GM12865 (cell line): ENCODE measurements around the gene LINC00632.
A peak's percentile ranks its signal among the peaks of the same experiment; 100 is the strongest.
"Not testable (repeated sequence)": the region's sequence is repeated elsewhere in the genome, so short reads cannot be mapped to it uniquely, and the experiment has no call there.

Experiments
- DNase-seq: peaks from one replicate; pipeline ENCODE4 v3.0.0; 2010; ENCODE audit warnings: low read depth
- H3K4me3 ChIP-seq: 2 replicates; pipeline ENCODE4 v1.5.1; 2011; ENCODE audit warnings: mild to moderate bottlenecking, low read depth, low read length, control low read depth
- CTCF ChIP-seq: IDR thresholded peaks from 2 replicates; pipeline ENCODE4 v1.5.1; 2011; ENCODE audit warnings: low read length, control low read depth, low read depth, inconsistent platforms; ENCODE audit not compliant: insufficient read depth; ENCODE audit errors: missing control alignments

Gene LINC00632

GRCh38 chrX:140709421-140709846 is at the start of gene LINC00632:
Gene LINC00632 (plus strand): TSS chrX:140709759.
- H3K4me3 ChIP-seq: no peak within 1 kb of the TSS
- no peak for TF ChIP-seq CTCF
- no peak for DNase-seq

- no peak overlapping the region for H3K4me3 ChIP-seq
- TF ChIP-seq CTCF: no peak
- DNase-seq: no peak
Observed at GRCh38 chrX:140661643-140662042, 47.9 kb upstream of the LINC00632 start.

- H3K4me3 ChIP-seq: no peak overlapping the region
- no peak for TF ChIP-seq CTCF
- DNase-seq: peak; percentile 8
Observed at GRCh38 chrX:140664939-140665338, 44.6 kb upstream of the LINC00632 start.

- H3K4me3 ChIP-seq: no peak overlapping the region
- no peak for DNase-seq
- no peak for TF ChIP-seq CTCF
Observed at GRCh38 chrX:140672840-140673731, 36.5 kb upstream of the LINC00632 start.

- no peak for DNase-seq
- no peak overlapping the region for H3K4me3 ChIP-seq
- no peak for TF ChIP-seq CTCF
Observed at GRCh38 chrX:140687706-140688105, 21.9 kb upstream of the LINC00632 start.

GRCh38 chrX:140691596-140691995 is 18.0 kb upstream of the LINC00632 start:
- not testable (repeated sequence) for H3K4me3 ChIP-seq, DNase-seq

GRCh38 chrX:140697618-140698017 is 11.9 kb upstream of the LINC00632 start:
- no peak for TF ChIP-seq CTCF
- no peak for DNase-seq
- H3K4me3 ChIP-seq: no peak overlapping the region
